NCI-H510A (cell line): ENCODE data around the gene JADE1.

Experiments
- DNase-seq: peaks from one replicate; lab custom pipeline; 2025; lab: John Stamatoyannopoulos, UW

The JADE1 gene

DNA sequence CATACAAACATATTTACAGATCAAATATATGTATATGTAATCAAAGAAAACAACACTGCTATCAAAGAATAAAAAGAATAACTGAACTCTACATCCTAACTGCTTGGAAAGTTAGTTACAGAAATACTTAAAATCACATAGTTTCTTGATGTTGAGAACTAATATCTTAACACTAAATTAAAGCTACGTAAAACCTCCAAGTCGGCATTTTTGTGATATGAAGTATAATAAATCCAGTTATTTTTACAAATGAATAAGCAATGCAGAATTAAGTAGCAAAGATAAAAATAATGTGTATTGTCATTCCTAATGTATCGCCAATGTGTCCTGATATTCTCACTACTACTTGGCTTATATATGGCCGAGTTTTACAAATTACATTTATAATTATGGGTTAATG, 68.4 kb downstream of the JADE1 start:
- DNase-seq, result no peak

DNA sequence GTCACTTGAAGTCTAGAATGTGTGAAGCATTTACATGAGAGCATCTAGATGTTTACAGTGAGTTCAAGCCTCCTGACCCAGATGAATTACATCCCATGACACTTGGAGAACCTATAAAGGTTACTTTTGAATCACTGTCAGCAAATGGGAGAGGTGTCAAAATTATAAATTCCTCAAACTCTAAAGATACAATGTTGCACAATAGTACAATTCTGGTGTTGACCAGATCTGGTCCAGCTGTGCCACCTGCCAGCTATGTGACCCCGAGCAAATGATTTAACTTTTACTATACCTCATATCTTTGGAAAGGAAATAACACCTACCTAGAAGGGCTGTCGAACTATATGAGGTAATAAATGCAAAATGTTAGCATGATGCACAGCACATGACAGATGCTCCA, 69.8 kb downstream of the JADE1 start:
- DNase-seq, result no peak

DNA sequence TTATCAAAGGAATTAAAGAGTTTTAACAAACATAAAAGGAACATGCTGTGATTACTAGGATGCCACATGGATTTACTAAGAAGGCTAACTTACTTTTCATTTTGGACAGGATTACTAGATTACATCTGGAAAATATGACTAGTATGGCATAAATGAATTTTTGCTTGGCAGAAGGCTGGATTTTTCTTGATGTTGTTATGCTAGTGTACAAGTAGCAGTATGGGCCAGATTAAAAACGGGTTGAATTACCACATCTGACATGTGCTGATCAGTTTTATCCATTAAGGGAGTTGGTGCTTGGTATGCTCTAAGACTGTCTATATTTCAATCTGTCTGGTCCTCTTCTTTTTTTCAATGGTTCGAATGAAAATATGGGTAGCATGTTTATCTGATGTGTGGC, 70.5 kb downstream of the JADE1 start:
- no peak for DNase-seq

DNA sequence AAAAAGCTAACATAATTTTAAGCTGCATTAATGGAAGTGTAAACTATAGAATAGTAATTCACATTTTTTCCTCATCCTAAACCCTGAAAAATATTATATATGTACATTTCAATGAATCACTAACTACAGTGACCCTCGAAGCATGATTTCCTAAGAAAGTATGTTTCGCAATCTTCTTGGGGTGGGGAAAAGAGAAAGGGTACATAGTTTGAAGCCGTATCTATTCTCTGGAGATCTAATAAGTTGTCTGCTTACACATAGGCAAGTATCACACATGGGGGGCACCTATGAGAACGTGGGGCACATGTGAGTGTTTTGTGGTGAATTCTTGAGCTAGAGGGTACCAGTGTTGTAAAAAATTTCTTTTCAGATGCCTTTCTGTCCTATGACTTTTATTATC, 71.2 kb downstream of the JADE1 start:
- DNase-seq, result no peak

DNA sequence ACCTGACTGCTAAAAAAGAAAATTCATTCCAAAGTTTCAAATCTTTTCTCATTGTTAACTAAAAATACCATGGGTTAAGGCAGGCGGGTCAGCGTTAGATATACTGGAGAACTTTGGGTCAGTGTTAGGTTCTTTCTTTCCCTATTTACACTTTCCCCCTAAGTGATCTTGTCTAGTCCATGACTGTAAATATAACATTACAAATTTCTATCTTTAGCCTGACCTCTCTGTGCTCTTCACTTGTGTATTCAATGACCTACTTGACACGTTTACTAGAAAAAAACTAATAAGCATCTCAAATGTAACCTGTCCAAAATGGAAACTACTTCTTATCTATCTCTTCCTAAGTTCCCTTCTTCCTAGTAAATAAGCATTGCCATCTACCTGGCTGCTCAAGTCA, 95.3 kb downstream of the JADE1 start:
- DNase-seq, result no peak

DNA sequence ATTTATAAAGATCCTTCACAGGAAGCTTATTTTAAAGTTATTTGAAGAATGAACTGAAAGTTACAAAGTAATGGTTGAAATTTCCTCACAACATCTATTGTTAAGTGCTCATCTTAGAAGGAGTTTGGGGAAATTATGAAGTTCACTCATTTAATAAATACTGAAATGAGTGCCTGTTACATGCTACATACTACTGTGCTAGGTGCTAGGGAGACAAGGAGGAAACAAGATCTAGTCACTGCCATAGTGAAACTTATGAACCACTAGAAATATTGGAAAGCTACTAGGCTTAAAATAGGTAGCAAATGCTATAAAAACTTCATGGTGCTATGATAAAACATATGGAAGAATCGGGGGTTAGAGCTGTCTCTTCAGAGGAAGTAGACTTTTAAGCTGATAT, 97.1 kb downstream of the JADE1 start:
- no peak for DNase-seq

DNA sequence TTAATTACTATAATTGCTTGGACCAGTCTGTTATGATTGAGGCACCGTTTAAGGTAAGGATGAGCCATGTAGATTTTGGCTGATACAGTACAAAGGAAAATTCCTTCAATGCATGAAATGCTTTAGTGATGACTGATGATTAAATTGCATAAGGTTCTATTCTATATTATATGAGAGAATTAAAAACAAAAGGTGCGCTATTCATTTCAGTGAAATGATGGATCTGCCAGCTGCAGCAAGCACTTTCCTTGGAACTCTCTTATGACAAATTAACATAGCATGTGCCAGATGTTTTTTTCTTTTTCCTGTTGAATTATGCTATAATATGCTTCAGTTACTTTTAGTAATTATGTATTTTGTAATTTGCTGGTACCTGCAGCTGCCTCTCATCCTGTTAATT, 98.5 kb downstream of the JADE1 start:
- DNase-seq, result no peak

DNA sequence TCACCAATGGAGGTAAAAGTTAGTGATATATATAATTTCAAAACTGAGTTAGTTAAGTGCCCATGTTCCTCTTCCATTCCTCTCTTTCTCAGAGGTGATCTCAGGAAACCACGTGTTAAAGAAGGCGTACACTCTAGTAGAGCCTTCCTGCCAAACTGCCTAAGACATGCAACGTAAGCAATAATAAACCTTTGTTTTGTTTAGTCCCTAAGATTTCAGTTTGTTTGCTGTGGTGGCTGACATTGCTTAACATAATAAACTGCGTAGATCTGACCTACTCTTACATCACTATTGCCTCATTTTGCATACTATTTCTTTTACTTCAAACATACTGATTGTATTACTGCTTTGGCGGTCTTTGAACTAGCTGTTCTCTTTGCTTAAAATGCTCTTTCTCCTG, 99.2 kb downstream of the JADE1 start:
- DNase-seq, result no peak

DNA sequence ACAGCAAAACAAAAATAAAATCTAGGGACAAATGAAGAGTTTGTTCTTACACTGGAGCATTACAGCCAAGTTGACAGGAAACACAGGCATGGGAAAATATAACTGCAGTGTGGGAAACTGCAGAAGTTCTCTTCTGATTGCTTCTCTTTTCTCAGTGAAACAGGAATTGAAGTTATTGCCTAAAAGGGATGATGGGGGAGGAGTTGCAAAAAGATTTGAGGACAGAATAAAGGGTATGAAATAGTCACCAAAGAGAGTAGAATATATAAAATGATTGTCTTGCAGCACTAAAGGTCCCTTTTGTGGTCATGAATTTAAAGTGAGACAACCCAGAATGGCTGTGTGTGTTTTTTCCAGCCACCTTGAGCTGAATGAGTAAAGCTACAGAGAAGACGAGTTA, 103.7 kb downstream of the JADE1 start:
- no peak for DNase-seq

DNA sequence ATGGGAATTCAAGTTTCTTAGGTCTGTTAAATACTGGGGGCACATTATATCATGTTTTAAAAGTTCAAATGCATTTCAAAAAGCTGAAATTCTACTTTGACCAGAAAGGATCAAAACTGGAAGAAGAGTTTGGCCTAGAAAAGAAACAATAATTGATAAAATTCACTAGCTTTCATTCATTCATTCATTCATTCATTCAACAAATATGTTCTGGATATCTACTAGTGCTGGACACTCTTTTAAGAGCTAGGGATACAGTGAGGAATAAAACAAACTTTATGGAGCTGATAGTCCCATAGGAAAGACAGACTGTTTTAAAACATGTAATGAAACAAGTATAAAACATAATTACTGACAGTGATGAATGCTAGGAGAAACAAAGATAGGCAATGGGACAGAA, 106.0 kb downstream of the JADE1 start:
- no peak for DNase-seq

DNA sequence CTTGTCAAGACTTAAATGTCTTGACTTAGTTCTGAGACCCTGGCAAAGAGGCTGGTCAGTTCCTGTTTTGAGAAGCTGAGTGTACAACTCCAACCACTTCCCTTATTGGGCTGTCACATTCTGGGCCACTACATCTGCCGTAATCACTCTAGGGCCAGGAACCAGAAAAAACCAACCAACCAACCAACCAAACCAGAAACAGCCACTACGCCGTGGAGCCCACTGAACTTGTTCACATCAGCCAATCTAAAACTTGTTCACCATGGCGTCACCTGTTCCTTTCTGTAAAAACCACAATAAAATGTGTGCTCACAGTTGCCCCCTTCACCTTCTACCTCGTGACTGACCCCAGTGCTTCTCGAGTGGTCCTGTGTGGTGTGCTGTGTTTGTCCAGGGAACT, 107.3 kb downstream of the JADE1 start:
- no peak for DNase-seq

DNA sequence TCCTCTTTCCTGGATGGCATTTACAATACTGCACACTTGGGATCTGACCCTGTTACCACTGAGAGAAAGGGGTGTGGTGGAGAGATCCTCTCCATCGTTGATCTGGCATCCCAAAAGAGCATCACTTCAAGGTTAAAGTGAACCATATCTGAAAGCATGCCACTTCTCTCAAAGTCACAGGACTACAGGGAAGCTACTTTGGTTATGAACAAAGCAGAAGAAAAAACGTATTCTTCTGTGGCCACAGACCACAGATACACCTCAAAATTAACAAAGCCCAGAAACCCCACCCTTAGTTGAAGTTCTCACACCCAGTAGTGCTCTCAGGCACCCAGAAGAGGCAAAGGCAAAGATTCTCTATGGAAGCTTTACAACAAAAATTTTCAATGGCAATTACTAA, 108.3 kb downstream of the JADE1 start:
- DNase-seq, result no peak

DNA sequence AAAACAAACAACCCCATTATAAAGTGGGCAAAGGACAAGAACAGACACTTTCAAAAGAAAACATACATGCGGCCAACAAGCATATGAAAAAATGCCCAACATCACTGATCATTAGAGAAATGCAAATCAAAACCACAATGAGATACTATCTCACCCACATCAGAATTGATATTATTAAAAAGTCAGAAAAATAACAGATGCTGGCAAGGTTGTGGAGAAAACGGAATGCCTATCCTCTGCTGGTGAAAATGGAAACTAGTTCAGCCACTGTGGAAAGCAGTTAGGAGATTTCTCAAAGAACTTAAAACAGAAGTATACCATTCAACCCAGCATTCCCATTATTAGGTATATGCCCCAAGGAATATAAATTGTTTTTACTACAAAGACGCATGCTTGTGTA, 112.5 kb downstream of the JADE1 start:
- no peak for DNase-seq
